NCI-H2196 (cell line): ENCODE data around the gene ANP32E.

Experiments
- DNase-seq: peaks from one replicate; lab custom pipeline; 2025; ENCODE audit not compliant: unreplicated experiment; lab: John Stamatoyannopoulos, UW

ANP32E gene

GRCh38 chr1:150171801-150172200, 64.1 kb downstream of the ANP32E start:
- no peak for DNase-seq

GRCh38 chr1:150168960-150169601, 66.8 kb downstream of the ANP32E start:
- DNase-seq = peak; percentile 42
